ENCODE data around the gene PALLD.

Gene PALLD

DNA sequence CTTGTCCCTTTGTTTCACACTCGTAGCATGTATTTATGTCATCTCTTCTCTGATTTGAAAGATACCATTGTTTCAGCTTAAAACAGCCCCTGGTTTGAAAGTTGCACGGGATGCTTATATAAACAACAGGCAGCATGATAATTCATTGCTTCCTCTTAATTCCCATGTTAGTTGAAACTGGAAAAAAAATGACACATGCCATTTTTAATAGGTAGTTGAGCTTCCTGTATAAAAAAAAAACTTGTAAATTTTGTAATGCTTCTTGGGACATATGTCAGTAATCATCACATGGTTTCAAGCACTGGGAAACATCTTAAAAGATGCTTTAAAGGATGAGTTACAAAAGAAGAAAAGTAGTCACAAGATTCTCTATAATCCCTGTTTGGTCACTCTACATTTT is 243.0 kb downstream of the PALLD start:
- H3K4me3 ChIP-seq (ENCODE audit: low read depth, low read length), result no peak overlapping the region
- no peak for DNase-seq (ENCODE audit: low read depth)
- TF ChIP-seq POLR2A (IDR thresholded peaks at IDR 0.05; ENCODE audit: extremely low read depth, insufficient read length) (no peak), CTCF (IDR thresholded peaks at IDR 0.05; ENCODE audit: low read depth, low read length) (no peak)

DNA sequence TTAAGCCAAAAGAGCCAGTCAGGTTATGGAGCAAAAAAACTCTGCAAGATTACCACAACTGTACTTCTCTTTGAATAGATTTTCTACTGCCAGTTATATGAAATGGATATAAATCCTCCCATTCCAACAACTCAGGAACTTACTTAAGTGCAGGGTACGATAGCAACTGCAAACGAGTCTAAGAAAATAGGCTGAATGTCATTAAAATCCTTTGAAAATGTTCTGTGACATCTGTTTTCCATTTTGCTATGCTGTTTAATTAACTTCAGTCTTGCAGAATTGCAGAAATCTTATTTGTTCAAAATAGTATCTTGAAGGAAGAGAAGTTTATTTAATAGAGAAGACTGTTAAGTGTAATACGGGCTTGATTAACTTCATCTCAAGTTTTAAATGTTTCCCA is 243.8 kb downstream of the PALLD start:
- DNase-seq (ENCODE audit: low read depth), result no peak
- no peak overlapping the region for H3K4me3 ChIP-seq (ENCODE audit: low read depth, low read length)
- no peak for TF ChIP-seq POLR2A (IDR thresholded peaks at IDR 0.05; ENCODE audit: extremely low read depth, insufficient read length)
- TF ChIP-seq CTCF (IDR thresholded peaks at IDR 0.05; ENCODE audit: low read depth, low read length), result no peak
- TF ChIP-seq, protein P1, sequence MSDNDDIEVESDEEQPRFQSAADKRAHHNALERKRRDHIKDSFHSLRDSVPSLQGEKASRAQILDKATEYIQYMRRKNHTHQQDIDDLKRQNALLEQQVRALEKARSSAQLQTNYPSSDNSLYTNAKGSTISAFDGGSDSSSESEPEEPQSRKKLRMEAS (IDR thresholded peaks at IDR 0.05; ENCODE audit: low read depth, low read length), result no peak
- no peak for TF ChIP-seq MYC (IDR thresholded peaks at IDR 0.05; ENCODE audit: low read depth, low read length)

GRCh38 chr4:168741281-168742173 is 244.7 kb downstream of the PALLD start:
- no peak overlapping the region for H3K4me3 ChIP-seq (ENCODE audit: low read depth, low read length)
- TF ChIP-seq MYC (IDR thresholded peaks at IDR 0.05; ENCODE audit: low read depth, low read length) (no peak), POLR2A (IDR thresholded peaks at IDR 0.05; ENCODE audit: extremely low read depth, insufficient read length) (no peak), CTCF (IDR thresholded peaks at IDR 0.05; ENCODE audit: low read depth, low read length) (no peak)
- TF ChIP-seq, protein P1 (IDR thresholded peaks at IDR 0.05; ENCODE audit: low read depth, low read length), result no peak
- peak; percentile 28 for DNase-seq (ENCODE audit: low read depth)

- DNase-seq (ENCODE audit: low read depth), result no peak
- no peak for TF ChIP-seq MYC (IDR thresholded peaks at IDR 0.05; ENCODE audit: low read depth, low read length)
- no peak for TF ChIP-seq POLR2A (IDR thresholded peaks at IDR 0.05; ENCODE audit: extremely low read depth, insufficient read length)
- no peak for TF ChIP-seq CTCF (IDR thresholded peaks at IDR 0.05; ENCODE audit: low read depth, low read length)
- TF ChIP-seq, protein P1 (IDR thresholded peaks at IDR 0.05; ENCODE audit: low read depth, low read length), result no peak
- no peak overlapping the region for H3K4me3 ChIP-seq (ENCODE audit: low read depth, low read length)
Measured at GRCh38 chr4:168743131-168743530, 246.3 kb downstream of the PALLD start.

DNA sequence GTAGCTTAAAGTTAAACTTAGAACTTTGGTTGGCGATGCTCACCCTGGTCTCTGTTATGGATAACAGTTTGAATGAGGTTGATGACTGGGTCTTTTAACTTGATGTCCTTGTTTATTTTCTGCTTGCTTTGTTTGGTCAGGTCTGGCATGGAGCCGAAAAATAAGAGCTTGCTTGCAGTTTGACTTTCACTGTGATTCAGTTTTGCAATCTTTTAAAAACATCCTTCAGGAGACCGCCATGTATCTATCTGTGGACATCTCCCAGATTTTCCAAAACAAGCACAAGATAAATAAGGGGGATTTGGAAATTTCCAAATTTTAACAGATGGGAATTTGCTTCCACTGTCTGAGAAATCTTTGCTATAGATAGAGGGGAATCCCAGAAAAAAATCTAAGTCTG is 246.7 kb downstream of the PALLD start:
- H3K4me3 ChIP-seq (ENCODE audit: low read depth, low read length), result no peak overlapping the region
- DNase-seq (ENCODE audit: low read depth), result no peak
- TF ChIP-seq CTCF (IDR thresholded peaks at IDR 0.05; ENCODE audit: low read depth, low read length) (no peak), POLR2A (IDR thresholded peaks at IDR 0.05; ENCODE audit: extremely low read depth, insufficient read length) (no peak), MYC (IDR thresholded peaks at IDR 0.05; ENCODE audit: low read depth, low read length) (no peak)
- TF ChIP-seq, protein P1 (IDR thresholded peaks at IDR 0.05; ENCODE audit: low read depth, low read length), result no peak
